ENCODE data around the gene HEXB.
"Not testable (repeated sequence)": the region's sequence is repeated elsewhere in the genome, so short reads cannot be mapped to it uniquely, and the experiment has no call there.

Gene HEXB

GRCh38 chr5:74722271-74722670 lies 37.2 kb downstream of the HEXB start:
- Mint-ChIP-seq H3K27ac (no peak overlapping the region), H3K27me3 (no peaks in the 10 kb centered on the region), H3K4me3 (no peak overlapping the region), H3K4me1 (ENCODE audit: low read depth) (no peaks in the 10 kb centered on the region), H3K9me3 (no peaks in the 10 kb centered on the region), H3K36me3 (ENCODE audit: low read depth) (peaks cover 76% of the 10 kb centered on the region)
- intact Hi-C loops (cut with micrococcal nuclease), result no loop called here

- Mint-ChIP-seq H3K27ac (no peak overlapping the region), H3K9me3 (no peaks in the 10 kb centered on the region), H3K36me3 (ENCODE audit: low read depth) (peaks cover 83% of the 10 kb centered on the region), H3K4me1 (ENCODE audit: low read depth) (no peaks in the 10 kb centered on the region), H3K27me3 (no peaks in the 10 kb centered on the region), H3K4me3 (no peak overlapping the region)
- intact Hi-C loops (cut with micrococcal nuclease), result no loop called here
These were observed 40.3 kb downstream of the HEXB start for GRCh38 chr5:74725331-74725730.

GRCh38 chr5:74736759-74737158 lies 51.7 kb downstream of the HEXB start:
- H3K4me3 Mint-ChIP-seq, result no peak overlapping the region
- H3K27ac Mint-ChIP-seq, result no peak overlapping the region
- no peaks in the 10 kb centered on the region for H3K4me1 Mint-ChIP-seq (ENCODE audit: low read depth)
- H3K27me3 Mint-ChIP-seq, result no peaks in the 10 kb centered on the region
- H3K36me3 Mint-ChIP-seq (ENCODE audit: low read depth), result peaks cover 69% of the 10 kb centered on the region
- intact Hi-C loops (cut with micrococcal nuclease), result no loop called here
- no peaks in the 10 kb centered on the region for H3K9me3 Mint-ChIP-seq

GRCh38 chr5:74738406-74738805 lies 53.4 kb downstream of the HEXB start:
- Mint-ChIP-seq H3K9me3 (no peaks in the 10 kb centered on the region), H3K27ac (no peak overlapping the region), H3K4me1 (ENCODE audit: low read depth) (no peaks in the 10 kb centered on the region), H3K36me3 (ENCODE audit: low read depth) (peaks cover 64% of the 10 kb centered on the region), H3K4me3 (no peak overlapping the region), H3K27me3 (no peaks in the 10 kb centered on the region)
- intact Hi-C loops (cut with micrococcal nuclease), result no loop called here

GRCh38 chr5:74748742-74749141 lies 63.7 kb downstream of the HEXB start:
- intact Hi-C loops (cut with micrococcal nuclease), result loop anchor here (10.0 kb wide), 1 partner anchor 54 kb away; no protein-coding TSS in a partner anchor
- H3K4me3 Mint-ChIP-seq; H3K27ac Mint-ChIP-seq; H3K9me3 Mint-ChIP-seq; H3K27me3 Mint-ChIP-seq; H3K4me1 Mint-ChIP-seq (ENCODE audit: low read depth): not testable (repeated sequence)
- peaks cover 87% of the 10 kb centered on the region for H3K36me3 Mint-ChIP-seq (ENCODE audit: low read depth)

- Mint-ChIP-seq H3K4me1 (ENCODE audit: low read depth) (peaks cover 22% of the 10 kb centered on the region), H3K36me3 (ENCODE audit: low read depth) (peaks cover 48% of the 10 kb centered on the region), H3K9me3 (peaks cover 5% of the 10 kb centered on the region), H3K4me3 (no peak overlapping the region), H3K27me3 (no peaks in the 10 kb centered on the region), H3K27ac (no peak overlapping the region)
- intact Hi-C loops (cut with micrococcal nuclease), result loop anchor here (10.0 kb wide), 1 partner anchor 584 kb away; no protein-coding TSS in a partner anchor
These were observed 76.2 kb downstream of the HEXB start for GRCh38 chr5:74761241-74761640.

GRCh38 chr5:74762599-74762998 lies 77.6 kb downstream of the HEXB start:
- H3K4me1 Mint-ChIP-seq (ENCODE audit: low read depth), result peaks cover 22% of the 10 kb centered on the region
- no peaks in the 10 kb centered on the region for H3K9me3 Mint-ChIP-seq
- H3K27ac Mint-ChIP-seq, result no peak overlapping the region
- H3K27me3 Mint-ChIP-seq, result no peaks in the 10 kb centered on the region
- intact Hi-C loops (cut with micrococcal nuclease), result loop anchor here (10.0 kb wide), 1 partner anchor 582 kb away; no protein-coding TSS in a partner anchor
- peaks cover 47% of the 10 kb centered on the region for H3K36me3 Mint-ChIP-seq (ENCODE audit: low read depth)
- H3K4me3 Mint-ChIP-seq, result no peak overlapping the region

- Mint-ChIP-seq H3K4me3 (no peak overlapping the region), H3K4me1 (ENCODE audit: low read depth) (peaks cover 30% of the 10 kb centered on the region), H3K27me3 (no peaks in the 10 kb centered on the region), H3K27ac (no peak overlapping the region), H3K36me3 (ENCODE audit: low read depth) (peaks cover 42% of the 10 kb centered on the region), H3K9me3 (no peaks in the 10 kb centered on the region)
- intact Hi-C loops (cut with micrococcal nuclease), result loop anchor here (10.0 kb wide), 1 partner anchor 581 kb away; no protein-coding TSS in a partner anchor
These were observed 78.5 kb downstream of the HEXB start for GRCh38 chr5:74763504-74763903.

GRCh38 chr5:74765201-74765600 lies 80.2 kb downstream of the HEXB start:
- peaks cover 53% of the 10 kb centered on the region for H3K36me3 Mint-ChIP-seq (ENCODE audit: low read depth)
- H3K9me3 Mint-ChIP-seq, result no peaks in the 10 kb centered on the region
- intact Hi-C loops (cut with micrococcal nuclease), result loop anchor here (5.0 to 10.0 kb wide), 3 partner anchors 93 to 1198 kb away; partner anchors contain the start of genes ANKRA2 and UTP15
- H3K4me1 Mint-ChIP-seq (ENCODE audit: low read depth), result peaks cover 30% of the 10 kb centered on the region
- H3K4me3 Mint-ChIP-seq, result no peak overlapping the region
- no peaks in the 10 kb centered on the region for H3K27me3 Mint-ChIP-seq
- no peak overlapping the region for H3K27ac Mint-ChIP-seq

GRCh38 chr5:74765929-74766328 lies 80.9 kb downstream of the HEXB start:
- Mint-ChIP-seq H3K27me3 (no peaks in the 10 kb centered on the region), H3K4me1 (ENCODE audit: low read depth) (peaks cover 30% of the 10 kb centered on the region), H3K36me3 (ENCODE audit: low read depth) (peaks cover 53% of the 10 kb centered on the region), H3K9me3 (no peaks in the 10 kb centered on the region), H3K4me3 (peak overlapping the region; percentile 100), H3K27ac (peak overlapping the region; percentile 93)
- intact Hi-C loops (cut with micrococcal nuclease), result loop anchor here (1.0 to 10.0 kb wide), 5 partner anchors 81 to 1199 kb away; partner anchors contain the start of genes ANKRA2, HEXB and UTP15

- intact Hi-C loops (cut with micrococcal nuclease), result loop anchor here (1.0 to 10.0 kb wide), 5 partner anchors 82 to 1199 kb away; partner anchors contain the start of genes ANKRA2, HEXB and UTP15
- no peaks in the 10 kb centered on the region for H3K9me3 Mint-ChIP-seq
- no peaks in the 10 kb centered on the region for H3K27me3 Mint-ChIP-seq
- peak overlapping the region; percentile 93 for H3K27ac Mint-ChIP-seq
- H3K4me1 Mint-ChIP-seq (ENCODE audit: low read depth), result peaks cover 30% of the 10 kb centered on the region
- peak overlapping the region; percentile 100 for H3K4me3 Mint-ChIP-seq
- H3K36me3 Mint-ChIP-seq (ENCODE audit: low read depth), result peaks cover 58% of the 10 kb centered on the region
These were observed 81.4 kb downstream of the HEXB start for GRCh38 chr5:74766418-74766848.

- intact Hi-C loops (cut with micrococcal nuclease), result loop anchor here (1.0 to 10.0 kb wide), 5 partner anchors 82 to 1200 kb away; partner anchors contain the start of genes ANKRA2, HEXB and UTP15
- H3K27ac Mint-ChIP-seq, result peak within 1 kb of the TSS; percentile 93
- peaks cover 30% of the 10 kb centered on the region for H3K4me1 Mint-ChIP-seq (ENCODE audit: low read depth)
- no peaks in the 10 kb centered on the region for H3K27me3 Mint-ChIP-seq
- peaks cover 58% of the 10 kb centered on the region for H3K36me3 Mint-ChIP-seq (ENCODE audit: low read depth)
- no peaks in the 10 kb centered on the region for H3K9me3 Mint-ChIP-seq
- peak within 1 kb of the TSS; percentile 100 for H3K4me3 Mint-ChIP-seq
These were observed 82.0 kb downstream of the HEXB start, which contains the start of the genes GFM2 and NSA2 for GRCh38 chr5:74766849-74767578. GFM2 (minus strand) TSS chr5:74767117; CDS start chr5:74763742, 3,375 bp downstream. NSA2 (plus strand) TSS chr5:74767249; CDS start chr5:74767361, 112 bp downstream.

- intact Hi-C loops (cut with micrococcal nuclease), result loop anchor here (2.0 to 10.0 kb wide), 4 partner anchors 83 to 1200 kb away; partner anchors contain the start of genes ANKRA2, HEXB and UTP15
- peaks cover 58% of the 10 kb centered on the region for H3K36me3 Mint-ChIP-seq (ENCODE audit: low read depth)
- no peaks in the 10 kb centered on the region for H3K27me3 Mint-ChIP-seq
- H3K9me3 Mint-ChIP-seq, result no peaks in the 10 kb centered on the region
- H3K4me1 Mint-ChIP-seq (ENCODE audit: low read depth), result peaks cover 26% of the 10 kb centered on the region
- H3K27ac Mint-ChIP-seq, result peak overlapping the region; percentile 93
- peak overlapping the region; percentile 100 for H3K4me3 Mint-ChIP-seq
These were observed 82.5 kb downstream of the HEXB start for GRCh38 chr5:74767579-74767913.
